ENCODE data around the gene MPPED2.
"Not testable (repeated sequence)": the region's sequence is repeated elsewhere in the genome, so short reads cannot be mapped to it uniquely, and the experiment has no call there.

MPPED2 gene

DNA sequence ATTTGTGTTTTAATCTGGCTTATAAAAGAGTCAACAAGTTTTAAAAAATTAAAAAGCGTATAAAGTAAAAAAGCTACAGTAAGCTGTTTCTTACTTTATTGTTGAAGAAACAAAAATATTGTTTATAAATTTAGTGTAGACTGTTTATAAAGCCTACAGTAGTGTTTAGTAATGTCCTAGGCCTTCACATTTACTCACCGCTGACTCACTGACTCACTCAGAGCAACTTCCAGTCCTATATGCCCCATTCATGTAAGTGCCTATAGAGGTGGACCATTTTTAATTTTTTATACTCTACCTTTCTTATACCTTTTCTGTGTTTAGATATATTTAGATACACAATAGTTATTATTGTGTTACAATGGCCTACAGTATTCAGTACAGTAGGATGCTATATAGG, 12.2 kb downstream of the MPPED2 start:
- no peak for DNase-seq

- DNase-seq: no peak
Observed at GRCh38 chr11:30568931-30569330, 17.2 kb downstream of the MPPED2 start.

DNA sequence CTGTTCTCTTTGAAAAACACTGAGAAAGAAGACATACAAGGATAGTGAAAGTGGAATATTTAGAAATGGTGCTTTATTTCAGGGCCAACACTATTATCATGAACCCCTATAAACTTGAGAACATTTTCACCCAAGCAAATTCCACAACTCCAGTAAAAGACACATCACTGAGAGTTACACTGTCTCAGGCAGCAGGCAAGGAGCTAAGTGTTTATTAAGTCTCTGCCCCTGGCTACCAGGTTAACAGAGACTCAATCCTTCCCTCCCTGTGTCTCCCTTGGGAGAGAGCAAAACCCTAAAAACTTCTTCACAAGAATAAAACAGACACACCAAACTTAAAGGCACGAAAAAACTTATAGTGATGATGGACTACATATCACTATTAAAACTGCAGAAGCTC, 18.5 kb downstream of the MPPED2 start:
- DNase-seq: no peak

DNA sequence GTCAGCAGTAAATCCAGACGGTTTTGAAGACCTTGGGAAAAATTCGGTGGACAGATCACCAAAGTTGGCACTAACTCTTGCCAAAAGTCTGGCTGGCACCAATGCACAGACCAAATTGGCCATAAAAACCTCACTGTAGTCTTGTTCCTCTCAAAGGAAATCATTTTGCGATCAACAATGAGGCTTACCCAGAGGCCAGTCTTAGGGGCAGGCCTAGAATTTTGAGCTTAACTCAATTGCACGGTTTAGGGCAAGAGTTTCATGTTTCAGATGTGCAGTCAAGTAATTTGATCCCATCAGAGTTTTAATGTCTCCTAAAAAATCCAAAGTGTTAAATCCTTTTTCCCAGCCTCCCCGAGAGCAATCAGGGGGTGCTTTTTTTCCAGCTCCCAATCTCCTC, 19.0 kb downstream of the MPPED2 start:
- no peak for DNase-seq

- DNase-seq: no peak
Observed at GRCh38 chr11:30566482-30566881, 19.7 kb downstream of the MPPED2 start.

- DNase-seq: no peak
Observed at GRCh38 chr11:30565027-30565426, 21.1 kb downstream of the MPPED2 start.

DNA sequence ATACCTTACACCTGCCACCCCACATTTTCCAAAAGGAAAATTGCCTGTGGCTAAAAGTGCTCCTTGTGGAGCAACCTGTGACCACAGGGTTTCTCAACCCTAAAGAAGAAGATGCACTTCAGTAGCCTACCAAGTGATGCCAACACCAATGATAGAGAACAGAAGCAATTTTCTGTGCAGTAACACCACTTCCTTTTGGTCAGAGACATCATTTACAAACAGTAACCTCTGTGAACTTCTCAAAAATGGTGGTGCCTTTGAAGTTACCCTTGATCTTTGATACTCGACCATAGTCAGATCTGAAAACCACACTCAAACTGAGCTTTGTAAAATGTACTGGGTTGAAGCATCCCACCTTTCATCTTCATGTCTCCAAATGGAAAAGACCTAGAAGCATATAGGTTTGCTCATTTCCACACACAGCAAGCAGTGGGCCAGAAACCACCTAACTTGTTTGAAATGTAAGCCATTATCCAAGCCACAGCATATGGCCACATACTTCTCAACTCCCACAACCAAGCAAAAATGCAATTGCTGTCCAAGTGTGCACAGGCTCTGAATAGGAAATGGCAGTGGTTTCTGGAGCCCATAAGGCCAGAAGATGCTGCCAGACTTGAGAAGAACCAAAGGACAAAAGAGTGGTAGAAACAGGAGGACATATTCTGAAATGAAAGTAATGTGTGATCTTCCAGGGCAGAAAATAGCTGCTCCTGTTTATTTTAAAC, 24.3 kb downstream of the MPPED2 start:
- DNase-seq: no peak

DNA sequence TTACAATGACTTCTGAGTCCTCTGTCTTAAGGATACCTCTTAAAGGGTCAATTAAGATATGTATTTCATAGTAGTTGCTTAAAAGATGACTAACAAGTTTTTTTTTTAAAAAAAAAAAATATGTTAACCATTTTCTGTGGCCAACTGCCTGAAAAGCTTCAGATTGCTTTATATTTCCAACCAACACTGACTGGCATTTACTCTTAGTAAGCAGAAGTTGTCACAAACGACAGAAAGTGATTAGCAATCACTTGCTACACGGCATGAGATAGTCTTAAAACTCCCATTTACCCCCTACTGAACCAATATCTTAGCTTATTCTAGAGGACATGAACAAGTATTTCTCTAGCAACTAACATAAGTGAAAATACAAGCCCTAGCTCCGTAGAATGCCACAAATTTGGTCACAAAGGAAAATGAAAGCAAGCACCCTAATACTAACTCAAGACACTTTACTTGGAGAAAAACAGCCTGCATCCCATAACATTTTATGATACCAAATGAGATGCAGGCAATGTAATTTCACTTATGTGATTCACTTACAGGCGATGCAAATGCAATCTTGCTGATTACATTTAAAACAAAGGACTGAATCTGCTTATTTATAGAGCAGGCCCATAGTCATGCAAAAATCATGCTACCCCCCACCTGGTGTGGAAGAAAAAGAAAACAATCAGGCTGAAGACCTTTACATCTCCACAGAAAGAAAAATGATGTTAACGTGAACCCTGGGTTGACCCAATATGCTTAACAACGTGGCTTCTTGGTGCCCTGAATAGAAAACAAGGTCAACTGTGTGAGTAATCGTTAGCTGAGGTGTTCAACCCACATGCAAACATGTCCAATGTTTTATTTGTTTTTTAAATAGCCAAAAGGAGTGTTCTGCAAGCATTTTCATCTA, 25.7 kb downstream of the MPPED2 start:
- no peak for DNase-seq

- no peak for DNase-seq
Observed at GRCh38 chr11:30559004-30559403, 27.1 kb downstream of the MPPED2 start.

- DNase-seq: not testable (repeated sequence)
Observed at GRCh38 chr11:30554587-30554986, 31.6 kb downstream of the MPPED2 start.

DNA sequence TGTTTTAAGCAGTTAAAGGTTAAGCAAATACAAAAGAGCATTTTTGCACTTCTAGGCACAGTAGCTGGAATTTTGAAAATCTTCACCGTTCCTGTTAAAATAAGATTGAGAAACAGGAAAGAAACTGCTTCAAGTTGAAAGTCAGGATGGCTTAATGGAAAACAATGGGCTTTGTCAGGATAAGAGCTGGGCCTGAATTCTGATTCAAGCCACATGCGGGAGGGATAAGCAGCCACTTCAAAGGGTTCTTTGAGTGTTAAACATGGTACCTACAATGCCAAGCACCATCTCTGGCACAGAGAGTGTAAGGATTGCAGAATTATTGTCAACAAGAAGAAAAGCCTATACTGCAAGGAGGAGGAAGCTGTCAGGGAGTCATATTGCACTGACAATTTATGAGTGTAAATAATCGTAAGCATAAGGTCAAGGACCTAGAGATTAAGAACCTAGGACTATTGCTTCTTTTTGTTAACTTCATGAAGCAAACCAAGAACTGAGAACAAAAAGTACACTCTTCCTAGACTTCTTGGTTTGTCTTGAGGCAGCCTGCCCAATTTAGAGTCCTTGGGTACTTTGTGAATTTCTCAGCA, 32.5 kb downstream of the MPPED2 start:
- DNase-seq: no peak

GRCh38 chr11:30552839-30553238, 33.3 kb downstream of the MPPED2 start:
- DNase-seq: no peak

GRCh38 chr11:30550022-30550542, 36.1 kb downstream of the MPPED2 start:
- DNase-seq: no peak

- no peak for DNase-seq
Observed at GRCh38 chr11:30549565-30549964, 36.6 kb downstream of the MPPED2 start.

- no peak for DNase-seq
Observed at GRCh38 chr11:30546334-30546733, 39.8 kb downstream of the MPPED2 start.

DNA sequence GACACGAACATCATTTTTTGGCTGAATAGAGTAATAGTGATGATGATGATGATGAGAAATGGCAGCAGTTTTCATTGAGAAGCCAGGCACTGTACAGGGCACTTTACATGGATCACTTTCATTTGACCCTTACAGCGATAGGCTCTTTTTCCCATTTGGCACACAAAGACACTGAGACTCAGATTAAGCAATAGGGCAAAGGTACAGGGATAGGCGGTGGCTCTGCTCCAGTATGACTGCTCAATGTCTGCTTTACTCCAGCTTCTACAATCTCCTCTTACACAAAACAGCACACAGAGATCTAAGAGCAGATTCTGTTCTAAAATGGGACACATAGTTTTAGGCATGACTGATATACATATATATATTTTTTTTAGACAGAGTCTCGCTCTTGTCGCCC, 40.6 kb downstream of the MPPED2 start:
- no peak for DNase-seq

DNA sequence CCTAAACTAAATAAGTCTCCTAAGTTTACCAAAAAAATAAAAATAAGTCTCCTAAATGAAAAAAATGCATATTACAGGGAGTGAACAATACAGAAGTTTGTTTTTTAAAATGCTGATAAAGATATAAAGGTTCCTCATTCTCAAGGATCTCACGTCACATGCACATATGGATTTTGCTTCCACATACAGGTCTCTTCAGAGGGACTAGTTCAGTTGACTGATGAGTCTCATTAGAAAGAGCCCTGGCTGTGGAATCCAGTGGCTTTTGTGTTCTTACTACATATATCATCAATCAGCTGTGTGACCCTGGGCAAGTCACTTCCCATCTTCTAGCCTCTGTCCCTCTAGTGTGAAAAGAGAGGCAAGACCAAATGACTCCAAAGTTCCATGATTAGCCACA, 43.1 kb downstream of the MPPED2 start:
- DNase-seq: no peak

DNA sequence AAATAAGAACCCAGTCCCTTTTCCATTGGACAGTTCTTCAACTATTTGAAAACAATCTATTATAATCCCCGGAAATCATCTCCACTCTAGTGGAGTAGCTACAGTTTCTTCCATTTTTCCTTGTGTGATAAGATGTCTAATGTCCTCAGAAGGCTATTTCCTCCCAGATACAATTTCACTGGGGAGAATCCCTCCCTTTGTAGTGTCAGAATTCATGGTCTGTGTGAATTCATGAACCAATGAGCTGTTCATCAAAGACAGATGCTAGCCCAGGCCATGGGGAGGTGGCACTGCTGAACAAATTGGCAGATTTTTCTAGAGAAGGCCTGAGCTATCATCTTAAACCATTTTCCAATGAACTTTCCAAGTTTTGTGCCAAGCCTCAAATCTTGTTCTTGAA, 45.4 kb downstream of the MPPED2 start:
- no peak for DNase-seq

GRCh38 chr11:30538251-30538650, 47.9 kb downstream of the MPPED2 start:
- DNase-seq: no peak

DNA sequence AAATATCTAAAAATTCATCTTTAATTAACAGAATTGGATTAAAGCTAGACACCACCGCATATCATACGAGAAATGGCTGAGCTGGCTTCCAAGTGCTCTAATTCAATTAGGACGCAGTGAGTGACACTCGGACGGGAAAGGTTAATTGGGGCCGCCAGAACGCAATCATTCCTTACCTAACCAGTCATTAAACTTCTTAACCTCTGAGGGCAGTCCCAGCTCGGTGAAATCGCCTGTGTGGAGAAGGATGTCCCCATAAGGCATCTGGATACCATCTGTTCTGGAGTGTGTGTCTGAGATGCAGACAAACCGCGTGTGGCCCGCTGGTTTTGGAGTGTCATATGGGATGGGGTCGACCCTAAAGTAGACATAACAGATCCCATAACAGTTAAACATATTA, 50.3 kb downstream of the MPPED2 start:
- DNase-seq: no peak

DNA sequence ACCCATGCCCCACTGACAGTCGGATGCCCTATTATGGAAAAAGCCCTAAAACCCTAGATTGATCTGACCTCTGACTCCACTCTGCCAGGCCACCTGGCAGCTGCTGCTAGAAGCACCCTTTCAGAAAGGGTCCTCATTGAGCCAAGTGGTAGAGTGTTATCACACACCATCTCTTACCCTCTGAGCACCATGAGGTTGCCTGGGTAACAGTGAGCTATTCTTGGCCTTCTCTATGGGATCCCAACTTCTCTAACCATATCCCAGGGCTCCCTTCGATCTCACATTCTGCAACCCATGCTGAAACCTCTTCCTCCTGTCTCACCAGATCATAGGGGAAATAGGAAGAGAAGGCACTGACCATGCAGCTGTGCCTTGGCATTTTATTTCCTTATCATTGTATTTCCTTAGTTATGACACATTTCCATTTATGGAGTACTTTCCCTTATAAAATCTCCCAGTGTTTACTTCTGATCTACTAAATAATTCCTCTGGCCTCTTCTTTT, 52.7 kb downstream of the MPPED2 start:
- DNase-seq: no peak

DNA sequence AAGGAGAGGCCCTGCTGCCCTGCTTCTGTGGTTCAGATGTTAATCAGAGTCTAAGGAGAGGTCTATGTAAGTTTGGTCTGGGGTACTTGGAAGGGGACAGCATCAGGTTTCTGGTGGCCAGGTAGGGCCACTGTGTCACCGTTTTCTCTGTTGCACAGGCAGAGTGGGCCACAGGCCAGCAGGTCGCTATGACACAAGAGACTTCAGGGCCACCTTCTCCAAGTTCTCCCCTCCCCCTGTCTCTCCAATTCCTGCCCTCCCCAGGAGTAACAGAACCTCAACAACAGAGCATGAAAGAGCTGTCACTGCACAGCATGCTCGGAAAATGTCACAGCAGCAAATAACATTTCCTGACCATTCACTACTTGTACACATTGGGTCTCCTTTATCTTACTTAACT, 58.6 kb downstream of the MPPED2 start:
- no peak for DNase-seq

DNA sequence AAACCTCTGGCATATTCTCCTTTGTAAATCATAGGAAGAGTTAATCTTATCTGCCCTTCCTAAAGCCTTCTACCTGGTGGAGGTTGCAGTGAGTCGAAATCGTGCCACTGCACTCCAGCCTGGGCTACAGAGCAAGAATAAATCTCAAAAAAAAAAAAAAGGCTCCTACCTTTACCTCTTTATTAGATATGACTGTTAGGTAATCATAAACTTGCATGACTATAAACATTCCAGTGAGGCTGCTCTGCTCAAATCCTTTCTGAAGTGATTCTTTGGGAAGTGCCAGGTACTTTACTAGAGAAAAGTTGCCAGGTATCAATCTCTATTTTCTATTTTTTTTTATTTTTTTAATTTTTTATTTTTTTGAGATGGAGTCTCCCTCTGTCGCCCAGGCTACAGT, 59.6 kb downstream of the MPPED2 start:
- DNase-seq: no peak
